CD4-positive, alpha-beta T cell treated with Interleukin-6 for 4 hours (primary cell): Measurements from ENCODE around the gene ZIC1.

ENCODE experiments used
- DNase-seq: peaks from one replicate; pipeline ENCODE4 v3.0.0-alpha.2; 2020; ENCODE audit warnings: mixed read lengths

ZIC1 gene

DNA sequence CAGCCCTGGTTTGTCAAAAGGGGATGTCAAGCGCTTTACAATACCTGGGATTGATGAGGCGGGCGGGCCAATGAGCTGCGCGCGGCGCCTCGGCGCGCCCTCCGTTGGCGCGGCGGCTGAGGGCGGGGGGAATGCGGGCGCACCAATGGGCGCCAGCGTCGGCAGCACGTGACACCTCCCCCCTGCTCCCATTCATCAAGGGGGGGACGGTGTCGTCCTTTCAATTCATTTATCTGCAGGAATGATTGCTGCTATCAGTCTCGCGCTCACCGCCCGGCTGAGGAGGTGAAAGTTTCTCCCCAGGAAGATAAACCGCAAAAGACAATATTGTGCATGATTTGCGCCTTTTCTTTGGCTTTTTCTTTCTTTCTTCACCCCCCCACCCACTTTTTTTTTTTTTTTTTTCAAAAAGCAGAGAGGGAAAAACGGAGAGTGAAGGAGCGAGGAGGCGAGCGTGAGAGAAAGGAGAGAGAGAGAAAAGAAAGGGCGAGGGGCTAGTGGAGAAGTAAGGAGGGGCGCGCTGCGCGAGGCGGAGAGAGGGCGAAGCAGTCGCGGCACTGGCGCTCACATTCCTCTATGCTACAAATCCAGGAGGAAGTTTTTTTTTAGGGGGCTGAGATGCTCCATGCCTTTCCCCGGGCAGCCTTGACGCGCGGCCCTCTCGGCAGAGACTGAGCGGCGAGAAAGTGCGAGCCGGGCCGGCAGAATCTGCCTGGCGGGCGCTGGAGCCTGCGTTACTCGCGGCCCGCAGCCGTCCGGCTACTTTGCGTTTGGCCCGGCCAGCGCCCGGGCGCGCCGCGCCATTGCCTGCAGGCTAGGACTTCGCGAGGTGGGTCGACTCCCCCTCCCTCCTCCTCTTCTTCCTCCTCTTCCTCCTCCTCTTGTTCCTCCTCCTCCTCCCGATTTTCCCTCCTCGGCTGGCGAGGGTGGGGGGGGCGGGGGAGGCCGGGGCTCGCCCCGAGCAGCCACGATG is at the start of gene ZIC1:
TSS of gene ZIC1 (plus strand) at position 223 of the 973 bp plus-strand sequence. CDS start at position 971, 748 bp downstream.
- no peak for DNase-seq

GRCh38 chr3:147360051-147360439 is 49.1 kb upstream of the ZIC1 start:
- no peak for DNase-seq

DNA sequence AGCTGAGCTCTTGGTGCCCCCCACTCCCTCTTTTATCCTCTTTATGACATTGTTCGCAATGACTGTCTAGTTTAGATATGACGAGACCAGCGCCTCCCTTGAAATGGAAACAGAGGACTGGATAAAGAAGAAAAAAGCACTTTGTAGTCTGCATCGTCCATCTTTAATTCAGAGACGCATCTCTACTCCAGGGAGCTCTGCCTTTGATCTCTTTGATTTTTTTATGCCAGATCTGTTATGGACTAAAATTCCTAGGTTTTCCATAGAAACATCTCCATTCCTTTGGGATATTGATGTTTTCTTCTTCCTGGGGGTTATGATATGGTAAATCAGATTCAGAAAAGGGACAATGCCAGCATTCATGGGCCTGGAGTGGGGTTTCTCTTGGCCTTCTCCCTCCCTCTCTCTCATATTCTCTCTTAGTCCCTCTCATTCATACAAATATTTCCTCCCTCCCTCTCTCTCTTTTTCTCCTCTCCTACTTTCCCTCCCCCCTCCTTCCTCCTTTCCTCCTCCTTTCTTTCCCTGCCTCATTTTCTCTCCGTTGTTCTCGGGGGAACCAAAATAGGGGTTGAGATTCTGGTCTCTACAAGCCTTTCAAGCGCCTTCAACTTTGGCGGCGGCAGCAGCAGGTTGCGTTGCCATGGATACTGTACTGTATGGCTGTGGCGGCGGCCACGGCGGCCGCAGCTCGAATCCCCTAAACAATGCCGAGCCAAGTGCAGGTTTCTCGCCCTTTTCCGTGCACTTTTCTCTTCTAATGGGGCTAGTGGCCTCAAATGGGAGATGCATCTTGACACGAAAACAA is 48.3 kb upstream of the ZIC1 start:
- DNase-seq: no peak

- DNase-seq: peak; percentile 16
Observed at GRCh38 chr3:147361454-147362420, 47.4 kb upstream of the ZIC1 start.

GRCh38 chr3:147364771-147365170 is 44.4 kb upstream of the ZIC1 start:
- no peak for DNase-seq

DNA sequence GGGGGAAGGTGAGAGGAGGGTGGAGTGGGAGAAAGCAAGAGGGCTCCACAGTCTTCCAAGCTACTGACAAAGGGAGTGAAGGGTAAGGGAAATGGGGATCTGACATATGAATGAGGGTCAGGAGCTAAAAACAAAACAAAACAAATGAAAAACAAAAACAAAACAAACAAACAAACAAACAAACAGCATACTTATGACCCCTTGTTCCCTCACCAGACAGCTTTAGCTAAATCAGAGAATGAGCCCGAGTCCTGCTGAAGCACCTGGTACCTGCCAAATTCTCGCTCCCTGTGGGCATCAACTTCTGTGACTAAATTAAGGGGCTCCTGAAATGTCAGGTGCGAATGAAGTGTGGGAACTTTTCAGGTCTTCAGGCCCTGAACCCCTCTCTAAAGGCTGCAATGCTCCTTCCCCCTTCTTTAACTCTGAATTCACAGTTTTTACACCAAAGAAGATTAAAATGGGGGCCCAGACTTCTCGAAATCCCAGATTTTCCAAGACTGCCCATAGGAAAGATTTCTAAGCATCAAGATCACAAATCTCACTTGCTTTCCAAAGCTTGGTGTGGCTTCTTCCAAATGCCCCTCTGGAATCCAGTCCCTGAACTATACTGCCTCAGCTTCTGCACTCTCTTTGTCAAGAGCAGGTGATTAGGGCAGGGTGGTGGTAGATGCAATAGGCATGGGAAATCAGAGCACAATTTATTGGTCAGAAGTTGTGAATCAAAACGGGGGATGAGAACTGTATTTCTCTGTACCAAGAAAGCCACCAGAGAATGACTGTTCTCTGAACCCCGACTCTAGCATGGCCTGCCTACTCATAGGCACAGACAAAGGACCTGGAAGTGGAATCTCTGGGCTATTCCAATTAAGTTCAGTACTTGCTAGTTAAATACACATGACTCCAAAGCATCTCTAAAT is 43.7 kb upstream of the ZIC1 start:
- no peak for DNase-seq

DNA sequence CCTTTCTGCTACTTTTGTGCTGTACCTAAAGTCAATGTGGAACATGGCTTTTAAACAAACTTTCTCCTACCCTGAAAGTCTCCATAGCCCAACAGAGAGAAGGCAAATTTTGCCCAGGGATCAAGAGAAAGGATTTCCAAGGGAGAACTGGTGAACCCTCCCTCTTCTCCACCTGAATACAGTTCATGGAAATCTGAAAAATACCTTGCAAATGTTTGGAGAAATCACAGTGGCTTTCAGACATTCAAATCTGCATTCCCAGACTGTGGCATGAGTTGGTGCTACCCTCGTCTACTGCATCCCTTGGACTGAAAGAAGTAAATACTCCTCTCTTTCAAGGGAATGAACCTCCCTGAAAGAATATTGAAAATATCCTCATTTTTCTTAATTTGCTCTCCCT is 41.5 kb upstream of the ZIC1 start:
- DNase-seq: no peak

DNA sequence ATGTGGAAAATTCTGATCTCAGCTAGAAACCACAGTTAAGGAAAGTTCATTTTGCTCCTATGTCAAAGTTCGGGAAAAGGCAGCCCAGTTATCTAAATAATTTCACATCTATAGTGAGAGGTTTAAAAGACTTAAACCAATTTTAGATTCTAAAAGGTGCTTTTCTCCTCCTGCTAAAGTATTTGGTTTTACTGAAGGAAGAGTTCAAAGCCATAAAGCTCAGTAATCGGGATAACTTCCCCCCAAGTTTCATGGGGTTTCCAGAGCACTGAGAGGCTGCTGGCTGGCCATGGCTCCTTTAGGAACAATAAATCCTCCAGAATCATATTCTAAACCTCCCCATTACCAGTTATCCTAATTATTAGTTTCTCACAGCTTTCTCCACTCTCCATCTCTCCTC is 41.0 kb upstream of the ZIC1 start:
- no peak for DNase-seq

DNA sequence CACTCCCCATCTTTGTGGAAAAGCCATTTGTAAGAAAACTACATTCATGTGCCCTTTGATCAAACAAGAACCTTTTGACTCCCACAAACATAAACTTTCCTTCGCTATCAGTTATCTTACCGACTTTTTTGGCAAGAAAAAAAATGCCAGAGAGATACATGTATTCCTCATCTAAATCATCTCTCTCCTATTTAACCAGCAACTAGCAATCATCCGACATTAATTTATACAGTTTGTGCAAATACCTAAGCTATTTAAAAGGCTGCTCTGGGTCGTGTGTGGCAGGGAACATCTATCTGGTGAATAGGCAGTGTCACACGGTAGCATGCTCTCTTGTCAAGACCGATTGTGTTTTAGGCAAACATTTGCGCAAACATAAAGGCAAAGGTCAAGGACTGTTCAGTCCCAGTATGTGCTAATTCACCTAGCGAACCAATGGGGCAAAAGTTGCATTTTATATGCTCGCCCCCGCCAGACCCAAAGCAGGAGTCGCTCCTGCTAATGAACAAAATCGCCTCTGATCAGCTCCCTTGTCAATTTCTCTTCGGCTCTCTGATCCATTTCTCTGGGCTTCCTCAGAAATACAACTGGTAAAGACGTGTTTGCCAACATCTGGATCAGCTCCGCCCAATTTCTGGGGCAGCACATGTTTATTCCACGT is 40.5 kb upstream of the ZIC1 start:
- no peak for DNase-seq

GRCh38 chr3:147369231-147369630 is 39.9 kb upstream of the ZIC1 start:
- no peak for DNase-seq

- DNase-seq: no peak
Observed at GRCh38 chr3:147369661-147370123, 39.5 kb upstream of the ZIC1 start.

GRCh38 chr3:147370349-147370748 is 38.8 kb upstream of the ZIC1 start:
- no peak for DNase-seq

- no peak for DNase-seq
Observed at GRCh38 chr3:147371140-147371539, 38.0 kb upstream of the ZIC1 start.

GRCh38 chr3:147371771-147372340 is 37.3 kb upstream of the ZIC1 start:
- DNase-seq: no peak

GRCh38 chr3:147372525-147373027 is 36.6 kb upstream of the ZIC1 start:
- DNase-seq: no peak

DNA sequence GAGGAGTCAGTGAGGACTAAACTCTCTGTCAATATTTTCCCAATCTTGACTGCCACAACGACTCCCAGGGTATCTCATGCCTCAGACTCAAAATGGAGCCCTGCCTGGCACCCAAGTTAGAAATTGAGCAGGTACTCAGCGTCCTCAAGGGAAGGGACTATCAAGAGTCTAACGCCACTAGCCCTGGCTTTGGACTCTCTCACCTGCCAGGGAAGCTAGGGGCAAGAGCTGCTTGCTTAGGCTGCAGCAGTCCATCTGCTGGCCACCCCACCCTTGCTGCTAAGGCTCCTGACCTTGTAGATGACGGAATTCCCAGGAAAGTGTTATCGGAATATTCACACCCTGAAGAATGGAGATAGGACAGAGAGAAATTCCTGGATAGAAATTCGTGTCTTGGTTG is 35.9 kb upstream of the ZIC1 start:
- DNase-seq: no peak

DNA sequence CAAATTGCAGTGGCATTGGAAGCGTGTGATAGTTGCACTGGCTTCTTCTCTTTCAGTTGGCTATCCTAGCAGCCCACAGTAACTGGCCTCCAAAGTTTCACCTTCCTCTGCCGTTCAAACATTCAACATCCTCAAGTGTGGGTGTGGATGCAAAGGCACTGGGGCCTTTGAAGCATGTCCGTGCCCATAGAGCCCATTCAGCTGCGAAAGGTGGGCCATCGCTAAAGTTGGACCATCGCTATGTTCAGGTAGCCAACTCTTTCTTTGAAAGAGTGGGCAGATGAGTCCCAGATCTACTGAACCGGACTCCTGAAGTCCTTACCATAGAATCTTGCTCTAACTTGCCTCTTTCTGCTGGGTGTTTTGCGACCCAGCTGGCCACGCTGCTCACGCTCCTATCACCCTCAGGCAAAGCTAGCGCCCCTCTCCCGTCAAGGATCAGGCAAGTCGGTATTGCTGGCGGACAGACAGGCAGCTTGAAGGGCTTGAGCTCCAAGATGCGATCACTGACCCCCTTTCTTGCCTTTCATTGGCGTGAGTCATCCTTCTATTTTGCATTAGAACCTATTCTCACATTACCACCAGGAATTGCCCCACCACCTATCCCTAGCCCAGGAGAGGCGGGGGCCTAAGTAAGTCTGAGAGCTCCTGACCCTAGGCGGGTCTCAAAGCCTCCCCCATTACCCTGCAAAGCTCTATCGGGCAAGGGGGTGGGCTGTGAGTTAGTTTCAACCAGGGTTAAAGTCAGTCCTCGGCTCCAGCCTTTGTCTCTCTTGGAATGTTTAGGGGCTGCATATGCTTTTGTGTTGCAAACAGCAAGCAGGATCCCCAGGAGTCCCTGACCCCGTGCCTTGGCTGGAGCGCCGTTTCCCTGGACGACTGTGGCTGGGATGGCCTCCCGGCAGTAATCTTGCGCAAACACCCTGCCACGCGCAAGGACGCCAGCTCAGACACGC is 31.5 kb upstream of the ZIC1 start:
- no peak for DNase-seq

DNA sequence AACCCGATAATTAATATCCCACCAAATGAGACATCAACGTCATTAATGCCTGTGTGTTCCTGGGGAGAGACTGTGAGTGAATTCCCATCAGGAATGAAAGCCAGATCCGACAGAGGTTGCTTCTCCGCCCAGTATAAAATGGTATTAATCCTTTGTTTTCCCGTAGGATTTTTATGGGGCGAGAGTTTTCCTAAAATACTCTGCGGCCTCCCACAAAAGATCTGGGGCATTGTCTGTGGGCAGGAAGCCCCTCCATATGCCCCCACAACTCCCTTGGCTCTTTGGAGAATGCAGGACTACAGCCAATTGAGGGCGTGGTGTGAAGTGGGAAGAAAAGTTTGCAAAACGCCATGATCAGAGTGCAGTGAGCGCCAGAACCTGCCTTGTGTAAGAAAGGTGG is 29.5 kb upstream of the ZIC1 start:
- no peak for DNase-seq

GRCh38 chr3:147380387-147380951 is 28.7 kb upstream of the ZIC1 start:
- no peak for DNase-seq
